HuH-7 (cell line): ENCODE results near the gene ILDR2.

ENCODE experiments used
- DNase-seq: peaks from one replicate; pipeline ENCODE4 v3.0.0; 2011; ENCODE audit warnings: low spot score

Gene ILDR2

DNA sequence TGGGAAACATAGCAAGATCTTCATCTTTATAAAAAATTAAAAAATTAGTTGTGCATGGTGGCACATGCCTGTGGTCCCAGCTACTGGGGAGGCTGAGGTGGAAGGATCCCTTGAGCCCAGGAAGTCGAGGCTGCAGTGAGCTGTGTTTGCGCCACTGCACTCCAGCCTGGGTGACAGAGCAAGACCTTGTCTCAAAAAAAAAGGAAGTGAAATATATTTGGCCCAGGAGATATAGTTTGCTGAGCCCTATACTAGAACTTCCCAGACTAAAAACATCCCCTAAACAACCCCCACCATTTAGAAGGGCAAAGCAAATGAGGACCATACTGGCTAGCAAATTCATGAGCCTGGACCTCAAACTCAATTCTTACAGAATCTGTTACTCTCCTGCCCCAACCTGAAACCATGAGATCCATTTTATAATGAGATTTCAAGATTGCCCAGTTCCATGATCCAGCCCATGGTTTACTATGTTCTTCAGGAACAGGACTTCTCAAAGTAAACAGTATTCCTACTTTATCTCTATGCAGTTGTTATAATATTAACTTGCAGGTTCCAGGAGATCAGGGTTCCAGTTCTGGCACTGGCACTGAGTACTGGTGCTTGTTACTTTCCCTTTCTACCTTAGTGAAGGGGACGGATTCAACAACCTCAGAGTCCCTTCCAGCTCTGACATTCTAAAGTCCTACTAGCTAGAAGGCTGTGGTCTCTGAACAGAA, 50.4 kb downstream of the ILDR2 start:
- DNase-seq: no peak

DNA sequence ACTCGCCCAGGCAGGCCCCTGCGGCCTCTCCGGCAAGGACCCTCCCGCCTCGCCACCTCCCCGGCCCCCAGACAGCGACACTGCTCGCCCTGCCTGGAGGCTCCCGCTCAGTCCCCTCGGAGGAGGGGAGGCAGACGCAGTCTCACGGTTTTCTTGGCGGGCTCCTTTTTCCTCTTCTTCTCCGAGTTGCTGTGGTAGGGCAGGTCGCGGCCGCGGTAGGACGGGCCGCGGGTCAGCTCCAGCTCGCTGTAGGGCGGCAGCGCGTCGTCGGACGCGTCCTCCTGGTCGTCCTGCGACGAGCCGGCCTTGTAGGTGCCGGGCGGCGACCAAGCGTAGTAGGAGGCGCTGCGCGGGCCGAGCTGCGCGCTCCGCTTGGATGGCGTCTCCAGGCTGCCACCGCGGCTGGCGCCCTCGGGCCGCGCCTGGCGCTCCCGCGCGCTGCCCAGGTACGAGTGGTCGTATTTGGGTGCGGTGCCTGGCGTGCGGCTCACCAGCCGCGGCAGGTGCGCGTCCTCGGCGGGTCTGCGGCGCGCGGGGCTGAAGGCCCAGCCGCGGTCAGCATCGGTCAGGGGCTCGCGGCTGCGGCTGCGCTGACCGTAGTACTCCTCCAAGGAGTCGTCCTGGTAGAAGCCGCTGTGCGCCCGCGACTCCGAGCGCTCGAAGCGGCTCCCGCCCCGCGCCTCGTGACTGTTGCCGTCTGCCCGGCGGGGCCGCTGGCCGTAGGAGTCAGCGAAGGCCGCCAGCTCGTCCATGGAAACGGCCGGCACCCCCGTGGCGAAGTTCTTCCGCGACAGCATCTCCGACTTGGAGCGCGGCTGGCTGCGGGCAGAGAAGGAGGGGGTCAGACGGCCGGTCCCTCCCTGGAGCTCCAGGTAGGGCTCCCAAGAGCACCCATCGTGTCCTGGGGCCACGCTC, 54.5 kb downstream of the ILDR2 start:
- no peak for DNase-seq

DNA sequence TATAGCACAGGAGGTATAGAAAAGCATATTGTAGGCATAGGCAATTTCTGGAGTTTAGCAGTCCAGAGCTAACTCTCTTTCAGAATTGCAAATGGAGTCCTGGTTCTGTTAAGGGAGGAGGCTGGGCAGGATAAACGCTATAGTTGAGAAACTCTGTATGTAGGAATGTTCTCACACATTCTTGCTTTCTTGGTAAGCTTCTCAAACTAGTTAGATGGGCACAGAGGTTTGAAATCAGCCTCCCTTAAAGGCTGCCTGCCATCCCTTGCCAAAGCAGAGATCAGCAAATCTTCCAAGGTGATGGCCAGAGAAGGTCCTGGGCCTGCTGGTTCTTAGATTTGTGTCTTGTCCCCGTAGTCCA, 56.4 kb downstream of the ILDR2 start:
- DNase-seq: no peak

DNA sequence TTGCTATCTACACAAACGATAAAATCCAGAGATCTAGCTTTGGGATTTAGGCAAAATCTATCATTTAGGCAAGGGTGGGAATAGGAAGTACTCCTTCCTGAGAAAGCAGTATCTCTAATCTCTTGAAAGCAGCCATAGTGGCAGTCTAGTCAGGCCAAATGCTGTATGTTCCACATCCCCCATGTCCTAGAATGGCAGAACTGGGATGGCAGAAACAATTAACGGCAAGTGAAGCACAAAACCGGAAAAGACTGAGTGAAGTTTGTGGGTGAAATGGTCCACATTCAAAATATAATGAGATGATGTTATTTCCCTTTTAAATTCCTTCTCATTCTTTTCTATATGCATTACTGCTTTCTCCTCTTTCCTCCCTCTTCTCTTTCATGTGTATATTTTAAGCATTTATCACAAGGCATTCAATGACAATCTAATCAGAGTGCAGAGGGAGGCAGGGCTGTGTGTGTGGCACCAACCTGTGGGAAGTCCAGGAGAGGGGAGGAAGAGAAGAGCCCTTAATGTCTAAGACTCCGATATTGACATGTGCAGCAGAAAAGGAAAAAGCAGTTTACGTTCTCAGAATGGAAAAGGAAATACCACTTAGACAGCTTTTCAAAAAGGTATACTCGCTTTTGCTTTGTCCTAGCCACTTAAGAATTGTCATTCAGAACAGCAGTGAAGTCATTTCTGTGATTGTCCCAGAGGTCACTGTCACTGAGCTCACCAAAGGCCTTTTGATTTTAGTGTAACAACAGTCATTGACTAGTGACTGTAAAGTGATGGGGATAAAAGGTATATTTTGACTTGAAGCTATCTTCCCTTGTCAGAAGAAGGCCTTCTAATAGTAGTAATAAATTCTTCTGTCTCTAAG, 57.0 kb downstream of the ILDR2 start:
- DNase-seq: no peak

DNA sequence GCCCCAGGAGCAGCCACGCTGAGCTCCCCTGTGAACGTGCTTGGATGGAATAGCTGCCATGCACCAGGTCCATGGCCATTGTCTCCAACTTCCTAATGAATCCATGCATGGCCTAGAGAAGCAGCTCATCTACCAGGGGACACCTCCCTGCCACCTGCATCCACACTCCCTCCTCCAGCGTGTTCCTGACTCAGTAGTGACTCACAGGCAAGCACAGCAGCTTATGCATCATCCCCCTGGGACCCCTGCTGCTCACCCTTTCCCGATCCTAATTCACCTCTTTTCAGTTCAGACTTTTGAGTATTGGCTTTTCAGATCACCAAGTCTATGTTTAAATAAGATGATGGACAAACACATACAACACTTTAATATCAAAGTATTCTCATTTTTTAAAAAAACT, 59.4 kb downstream of the ILDR2 start:
- no peak for DNase-seq

DNA sequence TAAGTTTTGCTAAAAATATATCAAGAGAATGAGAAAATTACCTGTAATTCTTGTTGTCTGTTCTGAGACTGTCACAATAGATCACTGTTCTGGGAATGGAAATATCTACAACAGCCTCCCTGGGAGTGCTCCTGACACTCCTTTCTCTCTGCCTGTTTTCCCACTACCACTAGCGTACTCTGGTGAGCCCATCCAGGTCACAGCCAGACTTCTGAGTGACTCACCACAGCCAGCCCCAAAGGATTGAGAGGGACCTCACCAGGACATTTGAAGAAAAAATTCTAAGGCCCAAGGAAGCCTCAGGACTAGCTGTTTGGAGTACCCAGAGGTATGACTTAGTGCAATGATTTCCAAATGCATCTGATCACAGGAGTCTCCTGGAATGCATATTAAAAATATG, 60.3 kb downstream of the ILDR2 start:
- DNase-seq: no peak

DNA sequence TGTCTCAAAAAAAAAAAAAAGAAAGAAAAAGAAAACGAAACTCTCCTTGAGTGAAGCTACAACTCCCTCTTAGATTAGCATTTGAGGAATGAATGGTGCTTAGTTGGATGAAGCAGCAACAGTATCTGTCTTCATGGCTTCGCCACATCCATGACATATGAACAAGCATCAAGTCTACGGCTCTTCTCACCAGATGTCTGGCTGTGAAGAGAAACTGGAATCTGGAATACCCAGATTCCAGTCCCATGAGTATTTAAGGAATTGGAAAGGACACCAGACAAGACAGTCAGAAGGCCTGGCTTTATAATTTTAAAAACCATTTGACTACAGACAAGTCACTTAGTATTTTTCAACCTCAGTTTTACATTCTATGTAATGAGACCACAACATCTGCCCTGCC, 61.2 kb downstream of the ILDR2 start:
- no peak for DNase-seq

DNA sequence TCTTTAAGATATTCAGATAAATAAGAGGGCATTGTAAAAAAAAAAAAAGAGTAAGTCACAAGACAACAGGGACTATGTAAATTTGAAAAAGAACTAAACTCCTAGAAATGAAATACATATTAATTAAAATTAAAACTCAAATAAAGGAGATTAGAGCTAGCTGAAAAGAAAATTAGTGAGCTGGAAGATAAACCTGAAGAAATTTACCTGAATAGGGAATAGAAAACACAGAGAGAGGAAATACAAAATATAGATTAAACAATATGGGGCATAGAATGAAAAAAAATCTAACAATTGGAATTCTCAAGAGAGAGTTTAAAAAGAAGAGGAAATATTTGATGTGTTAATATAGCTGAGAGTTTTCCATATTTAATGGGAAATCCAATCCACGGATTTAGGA, 63.7 kb downstream of the ILDR2 start:
- DNase-seq: no peak

DNA sequence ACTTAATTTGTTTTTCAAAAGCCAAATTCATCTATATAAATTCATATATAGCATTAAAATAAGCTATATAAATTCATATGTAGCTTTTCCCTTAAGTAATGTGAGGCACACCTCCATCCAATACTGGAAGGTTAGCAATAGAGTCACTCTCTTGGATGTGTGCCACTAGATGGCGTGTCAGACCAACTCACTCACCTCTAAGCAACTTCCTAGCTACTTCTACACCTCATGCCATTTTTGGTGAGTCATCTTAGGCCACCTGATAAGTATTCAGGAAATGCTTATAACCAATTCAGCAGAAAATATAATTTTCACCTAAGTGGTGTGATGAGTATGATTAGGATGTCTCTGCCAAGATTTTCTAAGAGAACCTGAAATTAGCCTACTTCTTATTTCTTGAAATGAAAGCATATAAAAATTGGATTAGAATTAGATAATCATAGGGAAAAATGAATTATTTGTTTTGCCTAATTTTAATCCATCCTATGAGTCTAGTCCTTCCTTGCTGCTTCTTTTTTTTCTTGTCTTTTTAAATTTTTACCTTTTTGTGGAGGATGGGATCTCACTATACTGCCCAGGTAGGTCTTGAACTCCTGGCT, 64.8 kb downstream of the ILDR2 start:
- peak; percentile 73 for DNase-seq

DNA sequence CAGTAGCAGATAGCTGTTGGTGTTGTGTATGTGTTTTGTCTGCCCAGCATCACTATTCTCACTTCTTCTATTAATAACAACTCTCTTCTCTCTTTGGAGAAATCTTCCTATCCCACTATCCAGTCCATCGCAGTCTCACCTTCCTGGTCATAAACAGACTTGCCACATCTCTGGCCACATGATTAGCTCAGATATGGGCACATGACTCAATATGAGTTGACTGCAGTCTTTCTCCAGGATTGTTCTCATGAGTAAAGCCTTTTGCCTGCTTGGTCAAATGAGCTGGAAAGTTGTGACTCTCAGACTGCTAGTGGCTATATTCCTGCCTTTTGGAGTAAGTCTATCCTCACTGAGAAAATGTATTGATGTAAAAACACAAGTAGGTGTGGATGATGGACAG, 66.4 kb downstream of the ILDR2 start:
- no peak for DNase-seq

DNA sequence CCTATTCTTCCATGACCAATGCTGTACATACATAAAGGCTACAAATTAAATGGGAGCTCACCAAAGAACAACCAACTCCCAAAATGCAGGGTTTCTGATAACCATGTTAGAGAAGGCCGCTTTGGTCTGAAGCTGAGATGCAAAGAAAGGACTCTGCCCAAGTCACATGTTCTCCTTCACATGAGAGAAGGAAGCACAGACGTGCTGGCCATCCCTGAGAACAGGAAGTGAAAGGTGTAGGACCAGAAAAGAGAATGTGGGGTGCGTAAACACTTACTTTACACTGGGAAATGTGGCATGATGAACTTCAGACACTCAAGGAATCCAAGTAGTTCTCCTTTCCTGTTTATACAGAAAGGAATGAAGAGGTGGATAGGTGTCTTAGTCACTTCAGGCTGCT, 67.6 kb downstream of the ILDR2 start:
- no peak for DNase-seq

DNA sequence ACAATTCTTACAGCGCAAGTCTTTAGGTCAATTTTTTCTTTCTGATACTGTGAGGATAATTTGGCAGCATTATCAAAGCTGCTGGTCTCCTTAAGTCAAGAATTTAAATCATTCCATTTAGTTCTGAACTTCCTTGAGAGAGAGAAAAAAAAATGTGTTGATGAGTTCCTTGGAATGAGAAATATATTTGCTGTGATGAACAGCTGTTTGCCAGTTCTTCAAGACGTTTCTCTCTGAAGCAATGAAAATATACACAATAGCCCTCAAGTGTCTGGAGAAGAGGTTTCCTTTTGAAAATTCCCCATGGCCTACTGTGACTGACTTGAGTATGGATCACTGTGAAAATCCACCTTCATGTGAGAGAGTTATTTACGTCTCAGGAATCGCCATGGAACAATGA, 68.3 kb downstream of the ILDR2 start:
- no peak for DNase-seq

DNA sequence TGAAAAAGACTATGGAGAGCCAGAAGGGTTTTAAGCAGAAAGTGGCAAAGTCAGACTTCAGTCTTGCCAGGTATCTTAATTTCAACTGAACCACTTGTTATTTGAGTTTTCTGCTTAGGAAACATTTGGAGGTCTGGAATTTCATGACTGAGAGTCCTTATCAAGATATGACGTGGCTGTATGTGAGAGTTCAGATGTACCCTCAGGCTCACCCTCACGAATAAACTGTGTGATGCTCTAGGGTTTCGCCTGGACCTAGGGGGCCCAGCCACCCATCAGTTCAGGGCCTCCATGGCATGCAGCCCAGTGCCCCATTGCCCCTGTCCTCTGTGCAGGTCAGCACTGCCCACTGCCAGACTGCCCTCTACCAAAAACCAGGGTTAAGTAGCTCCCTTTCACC, 68.7 kb downstream of the ILDR2 start:
- no peak for DNase-seq

DNA sequence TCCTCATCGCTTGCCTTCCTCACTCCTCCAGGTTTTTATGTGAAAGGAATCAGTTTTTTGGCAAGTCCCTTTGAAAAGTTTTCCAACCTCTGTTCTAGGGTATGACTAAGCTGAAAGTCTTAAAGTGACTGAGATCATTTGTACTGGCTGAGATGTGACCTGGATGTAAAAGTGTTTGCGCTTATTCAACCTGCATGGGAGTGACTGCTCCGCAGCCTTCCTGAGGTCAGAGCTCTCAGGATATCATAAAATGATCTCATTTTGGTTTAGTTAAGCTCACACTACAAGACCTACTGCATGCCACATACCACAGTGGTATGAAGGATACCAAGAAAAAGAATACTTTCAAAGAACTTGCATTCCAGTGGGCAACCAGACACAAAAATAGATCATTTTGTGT, 69.4 kb downstream of the ILDR2 start:
- DNase-seq: no peak

DNA sequence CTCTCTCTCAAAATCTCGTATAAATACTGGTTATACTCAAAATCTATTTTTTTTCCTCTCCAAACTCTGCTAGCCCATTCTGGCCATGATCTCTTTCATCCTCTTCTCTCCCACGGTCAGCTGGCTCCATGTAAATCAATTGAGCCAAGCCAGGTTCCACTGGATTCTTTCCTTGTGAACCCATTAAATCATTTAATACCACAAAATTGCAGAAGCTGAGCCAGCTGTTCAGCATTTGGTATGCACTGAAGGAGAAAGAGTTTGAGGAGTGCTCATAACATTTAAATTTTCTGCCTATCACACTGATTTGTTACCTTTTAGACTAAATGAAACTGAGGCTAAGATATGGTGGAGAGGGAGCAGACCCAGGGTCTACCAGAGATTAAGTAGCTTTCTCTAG, 70.2 kb downstream of the ILDR2 start:
- DNase-seq: no peak

DNA sequence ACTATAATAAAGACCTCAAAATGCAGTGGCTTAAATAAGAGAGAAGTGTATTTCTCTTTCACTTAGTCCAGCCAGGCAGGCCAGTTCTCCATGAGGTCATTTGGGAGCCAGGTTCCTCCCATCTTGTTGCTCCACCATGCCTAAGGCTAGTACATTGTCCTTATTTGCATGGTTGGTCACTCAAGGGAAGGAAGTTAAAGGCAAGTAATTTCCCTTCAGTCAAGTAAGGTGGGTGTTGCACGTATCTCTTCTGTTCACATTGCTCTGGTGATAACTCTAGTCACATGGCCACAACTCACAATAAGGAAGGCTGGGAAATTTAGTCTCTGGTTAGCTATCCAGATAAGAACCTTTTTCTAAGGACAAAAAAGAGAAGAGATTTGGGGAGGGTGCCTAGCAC, 72.1 kb downstream of the ILDR2 start:
- no peak for DNase-seq

DNA sequence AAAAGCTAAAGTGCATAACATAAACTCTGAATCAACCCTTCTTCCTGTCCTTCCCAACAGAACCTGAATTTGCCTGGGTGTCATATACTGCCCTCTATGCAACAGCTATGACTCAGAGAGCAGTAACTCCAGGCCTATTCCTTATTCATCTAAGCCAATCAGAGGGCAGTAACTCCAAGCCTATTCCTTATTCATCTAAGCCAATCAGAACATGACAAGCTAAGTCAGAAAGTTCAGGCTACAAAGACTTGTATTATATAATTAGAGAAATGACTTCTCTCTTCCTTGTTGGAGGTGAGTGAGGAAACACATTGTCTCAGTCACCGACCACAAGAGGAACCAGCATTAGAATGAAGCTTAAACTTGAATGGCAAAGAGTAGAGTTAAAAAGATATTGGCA, 73.1 kb downstream of the ILDR2 start:
- DNase-seq: no peak

DNA sequence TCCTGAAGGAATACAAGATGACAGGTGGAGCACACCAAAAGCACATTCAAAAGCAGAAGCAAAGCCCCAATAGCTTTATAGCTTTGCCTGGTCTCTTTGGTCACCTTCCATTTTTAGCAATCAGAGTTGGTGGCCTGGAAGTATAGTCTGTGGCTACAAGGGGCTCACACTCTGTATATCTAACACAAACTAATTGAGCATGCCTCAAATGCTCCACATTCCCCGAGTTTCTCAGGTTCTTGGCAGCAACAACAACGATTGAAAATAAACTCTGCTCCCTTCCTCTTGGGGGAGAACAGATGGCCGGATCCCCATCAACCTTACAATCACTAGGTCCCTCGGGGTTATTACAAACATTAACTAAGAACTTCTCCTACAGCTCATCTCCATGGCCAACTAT, 74.4 kb downstream of the ILDR2 start:
- no peak for DNase-seq

DNA sequence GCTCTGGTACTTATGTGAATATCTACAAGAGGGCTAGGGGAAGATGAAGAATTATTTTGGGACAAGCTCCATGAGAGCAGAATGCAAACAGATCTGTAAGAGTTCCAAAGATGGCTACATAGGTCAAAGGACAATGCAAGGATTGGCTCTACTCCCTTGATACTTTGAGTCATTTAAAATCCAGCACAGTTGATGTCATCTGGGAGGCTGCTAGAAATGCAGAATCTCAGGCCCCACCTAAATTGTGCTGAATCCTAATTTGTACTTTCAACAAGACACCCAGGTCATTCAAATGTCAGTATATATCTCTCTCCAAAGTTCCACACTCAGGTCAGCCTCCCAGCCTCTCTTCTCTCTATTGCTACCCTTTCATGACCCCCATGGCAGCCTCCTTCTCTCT, 75.6 kb downstream of the ILDR2 start:
- DNase-seq: no peak

DNA sequence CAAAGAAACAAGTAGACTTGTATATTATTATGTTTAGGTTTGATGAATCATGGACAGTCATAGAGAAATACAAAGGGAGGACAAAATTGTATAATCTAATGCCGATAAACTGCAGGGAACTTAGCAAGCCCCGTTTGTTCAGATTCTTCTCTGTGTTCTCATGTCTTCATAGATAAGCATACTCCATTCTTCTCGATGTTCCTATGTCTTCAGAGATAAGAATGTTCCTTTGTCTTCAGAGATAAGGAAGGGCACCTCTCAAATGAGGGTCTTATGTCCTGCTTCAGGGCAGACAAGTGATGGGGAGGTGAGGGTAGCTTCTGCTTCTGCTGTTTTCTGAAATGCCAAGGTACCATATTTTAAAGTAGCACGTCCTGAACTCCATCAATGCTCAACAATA, 79.6 kb downstream of the ILDR2 start:
- no peak for DNase-seq

DNA sequence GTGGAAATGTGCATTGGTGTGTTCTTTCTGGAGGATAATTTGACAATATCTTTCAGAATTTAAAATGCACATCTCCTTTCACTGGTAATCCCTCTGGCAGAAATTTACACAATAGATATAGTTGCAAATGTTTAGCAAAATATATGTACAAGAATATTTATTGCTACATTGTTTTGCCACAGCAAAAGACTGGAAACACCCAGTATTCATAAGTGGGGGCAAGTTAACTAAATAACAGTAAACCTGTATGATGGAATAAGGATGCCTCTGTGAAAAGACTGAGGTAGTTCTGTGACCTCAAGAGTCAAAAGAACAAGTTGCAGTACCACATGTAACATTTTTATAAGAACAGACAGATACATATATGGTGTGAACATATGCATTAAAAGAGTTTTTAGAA, 85.6 kb downstream of the ILDR2 start:
- DNase-seq: no peak

DNA sequence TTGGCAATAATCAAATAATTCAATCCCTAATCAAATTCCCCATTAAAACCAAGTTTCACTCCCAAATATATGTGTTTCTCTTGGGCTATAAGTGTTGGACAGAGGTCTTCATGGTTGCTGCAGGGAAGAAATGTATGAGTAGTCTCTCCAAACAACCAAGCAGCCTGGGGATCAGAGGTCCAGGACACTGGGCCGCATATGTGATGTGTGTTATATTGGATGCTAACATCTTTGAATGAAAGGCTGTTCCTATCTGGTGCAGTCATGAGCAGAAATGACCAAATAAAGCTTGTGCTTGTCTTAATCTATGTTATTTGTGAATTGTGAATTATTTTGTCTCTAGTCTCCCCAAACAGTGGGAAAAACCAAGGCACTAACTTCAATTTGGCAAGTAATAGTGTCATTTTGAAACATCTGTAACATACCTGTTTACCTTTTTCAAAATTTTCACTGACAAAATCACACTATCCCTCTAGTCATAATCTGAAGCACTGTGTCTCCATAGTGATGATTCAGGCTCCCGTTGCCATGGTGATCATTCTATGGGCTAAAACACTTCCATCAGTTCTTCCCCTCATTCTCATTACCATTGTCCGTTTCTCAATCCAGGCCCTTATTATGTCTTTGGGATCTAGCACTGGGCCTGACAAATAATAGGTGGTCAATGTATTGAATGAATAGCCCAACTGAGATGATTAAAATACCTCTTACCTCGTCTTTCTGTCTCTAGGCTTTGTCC, 86.8 kb downstream of the ILDR2 start:
- DNase-seq: no peak
